GM23338 (cell line): ENCODE results near the gene SPECC1. TPM values are rescaled to one million over a fixed set of nuclear protein-coding genes. Genes with fewer than 3 reads are reported as not detected.

Experiments
- ATAC-seq: fragments of 200-7000 bp; cut with Tn5 transposase; 3 replicates; pipeline ENCODE4 v1.9.1; 2020
- DNase-seq: peaks from one replicate; pipeline ENCODE4 v3.0.0-alpha.2; 2015; ENCODE audit warnings: low spot score
- H2AFZ ChIP-seq: fragments of 200-600 bp; sonication (generic); 2 replicates; pipeline ENCODE4 v1.8.0; 2016; ENCODE audit warnings: antibody characterized with exemption, mild to moderate bottlenecking, moderate library complexity
- H3F3A ChIP-seq: fragments of 200-600 bp; sonication (generic); replicated peaks from 2 replicates; pipeline ENCODE4 v1.8.0; 2017; ENCODE audit warnings: antibody characterized with exemption, mixed run types, low read depth
- H3K27ac ChIP-seq: fragments of 200-600 bp; sonication (generic); 2 replicates; pipeline ENCODE4 v1.6.1; 2016; ENCODE audit warnings: low read depth
- H3K27me3 ChIP-seq: fragments of 200-600 bp; sonication (generic); 2 replicates; pipeline ENCODE4 v1.8.0; 2016; ENCODE audit warnings: mild to moderate bottlenecking, mixed run types, moderate library complexity; ENCODE audit not compliant: insufficient read depth
- H3K36me3 ChIP-seq: fragments of 200-600 bp; sonication (generic); 2 replicates; pipeline ENCODE4 v1.8.0; 2016; ENCODE audit warnings: mild to moderate bottlenecking; ENCODE audit not compliant: insufficient read depth
- H3K4me1 ChIP-seq: fragments of 200-600 bp; sonication (generic); 2 replicates; pipeline ENCODE4 v1.8.0; 2016; ENCODE audit warnings: mild to moderate bottlenecking, moderate library complexity; ENCODE audit not compliant: insufficient read depth
- H3K4me2 ChIP-seq: fragments of 200-600 bp; sonication (generic); 2 replicates; pipeline ENCODE4 v1.7.1; 2017; ENCODE audit warnings: mixed run types
- H3K4me3 ChIP-seq: fragments of 200-600 bp; sonication (generic); 2 replicates; pipeline ENCODE4 v1.6.1; 2016; ENCODE audit warnings: mixed run types
- H3K79me2 ChIP-seq: fragments of 200-600 bp; sonication (generic); replicated peaks from 2 replicates; pipeline ENCODE4 v1.8.0; 2017; ENCODE audit warnings: mild to moderate bottlenecking; ENCODE audit not compliant: insufficient read depth
- H3K9me2 ChIP-seq: fragments of 200-600 bp; sonication (generic); 2 replicates; pipeline ENCODE4 v1.8.0; 2017; ENCODE audit not compliant: insufficient read depth
- H4K20me1 ChIP-seq: fragments of 200-600 bp; sonication (generic); replicated peaks from 2 replicates; pipeline ENCODE4 v1.8.0; 2017; ENCODE audit warnings: mild to moderate bottlenecking; ENCODE audit not compliant: insufficient read depth
- H3K27ac Mint-ChIP-seq: 2 replicates; pipeline ENCODE4 v1.8.0; 2020; ENCODE audit warnings: inconsistent platforms, mild to moderate bottlenecking, moderate library complexity, mixed read lengths
- H3K27me3 Mint-ChIP-seq: 3 replicates; pipeline ENCODE4 v1.8.0; 2022; ENCODE audit warnings: low read depth, mild to moderate bottlenecking, moderate library complexity, mixed read lengths, inconsistent platforms; ENCODE audit not compliant: insufficient read depth, poor library complexity
- H3K36me3 Mint-ChIP-seq: 3 replicates; pipeline ENCODE4 v1.8.0; 2021; ENCODE audit warnings: low read depth, mild to moderate bottlenecking, inconsistent platforms, moderate library complexity, mixed read lengths
- H3K4me1 Mint-ChIP-seq: 3 replicates; pipeline ENCODE4 v1.8.0; 2020; ENCODE audit warnings: mild to moderate bottlenecking, inconsistent platforms, mixed read lengths
- H3K4me3 Mint-ChIP-seq: 3 replicates; pipeline ENCODE4 v1.8.0; 2021; ENCODE audit warnings: moderate library complexity, mild to moderate bottlenecking, inconsistent platforms, mixed read lengths
- H3K9me3 Mint-ChIP-seq: 3 replicates; pipeline ENCODE4 v1.8.0; 2020; ENCODE audit warnings: moderate library complexity, mild to moderate bottlenecking, inconsistent platforms, mixed read lengths
- CREB1 ChIP-seq: fragments of 250-450 bp; sonication (Bioruptor Pico); IDR thresholded peaks from 2 replicates; pipeline ENCODE4 v1.5.0; 2020; ENCODE audit warnings: low read depth, mild to moderate bottlenecking, moderate library complexity
- CTCF ChIP-seq, 2 experiments: fragments of 200-600 bp in 1 of 2; sonication (generic) in 1 of 2; conservative IDR thresholded peaks; 2 replicates each; pipeline versions ENCODE4 v1.5.1 to v1.6.1; 2016 to 2017; ENCODE audit warnings: antibody characterized with exemption in 2 of 2, low read depth in 2 of 2, mild to moderate bottlenecking in 2 of 2, moderate library complexity in 1 of 2
- ETS1 ChIP-seq: IDR thresholded peaks from 2 replicates; pipeline ENCODE4 v1.6.1; 2016; ENCODE audit warnings: antibody characterized with exemption
- EZH2 ChIP-seq: fragments of 200-600 bp; sonication (generic); IDR thresholded peaks from one replicate; pipeline ENCODE4 v1.8.0; 2017; ENCODE audit warnings: antibody characterized with exemption, mild to moderate bottlenecking, low read depth; ENCODE audit not compliant: unreplicated experiment
- EZH2phosphoT487 ChIP-seq: fragments of 200-600 bp; sonication (generic); IDR thresholded peaks from one replicate; pipeline ENCODE4 v1.8.1; 2018; ENCODE audit warnings: antibody characterized with exemption; ENCODE audit not compliant: unreplicated experiment
- JUNB ChIP-seq: IDR thresholded peaks from one replicate; pipeline ENCODE4 v1.6.1; 2016; ENCODE audit warnings: antibody characterized with exemption; ENCODE audit not compliant: unreplicated experiment
- NANOG ChIP-seq: IDR thresholded peaks from 2 replicates; pipeline ENCODE4 v1.6.1; 2016; ENCODE audit warnings: antibody characterized with exemption, borderline replicate concordance
- POLR2AphosphoS5 ChIP-seq: IDR thresholded peaks from 2 replicates; pipeline ENCODE4 v1.6.1; 2016; ENCODE audit warnings: antibody characterized with exemption, low read depth
- REST ChIP-seq: IDR thresholded peaks from one replicate; pipeline ENCODE4 v1.6.1; 2018; ENCODE audit warnings: antibody characterized with exemption; ENCODE audit not compliant: unreplicated experiment
- STAT1 ChIP-seq: IDR thresholded peaks from one replicate; pipeline ENCODE4 v1.6.1; 2016; ENCODE audit warnings: antibody characterized with exemption; ENCODE audit not compliant: unreplicated experiment
- ZNF114 ChIP-seq: fragments of 250-450 bp; sonication (Bioruptor Pico); IDR thresholded peaks from 2 replicates; pipeline ENCODE4 v1.5.0; 2020; ENCODE audit warnings: mild to moderate bottlenecking, moderate library complexity
- ZNF331 ChIP-seq: fragments of 250-450 bp; sonication (Bioruptor Pico); IDR thresholded peaks from 2 replicates; pipeline ENCODE4 v1.5.0; 2020; ENCODE audit warnings: low read depth, mild to moderate bottlenecking, moderate library complexity
- ZNF462 ChIP-seq: fragments of 250-450 bp; sonication (Bioruptor Pico); IDR thresholded peaks from 2 replicates; pipeline ENCODE4 v1.5.0; 2020; ENCODE audit warnings: mild to moderate bottlenecking, moderate library complexity
- polyA plus RNA-seq: library from polyadenylated mRNA; unstranded; fragments of >200 nt; fragmentation: Nextera tagmentation; extraction: Ambion mirVana; gene quantifications from 2 replicates; pipeline ENCODE4 v1.2.1, GENCODE V29; 2016
- total RNA-seq: library from RNA; depleted of rRNA; stranded (reverse); fragments of >200 nt; shearing (Covaris generic); gene quantifications from 2 replicates; pipeline ENCODE4 v1.2.3, GENCODE V29; 2014

The SPECC1 gene
- total and polyA plus RNA-seq, 2 experiments from 2014 or later = 42.6 to 101 TPM

GRCh38 chr17:20089756-20090547 lies 80.8 kb downstream of the SPECC1 start:
- H3K4me3 Mint-ChIP-seq = no peak overlapping the region
- peaks cover 7% of the 10 kb centered on the region for H3K27me3 Mint-ChIP-seq
- no peak overlapping the region for H3K27ac ChIP-seq
- H3K4me1 Mint-ChIP-seq = peaks cover 53% of the 10 kb centered on the region
- H3K4me3 ChIP-seq = no peak overlapping the region
- no peaks in the 10 kb centered on the region for H3K36me3 ChIP-seq
- DNase-seq (no peak), ATAC-seq (no peak)
- H3K79me2 ChIP-seq = no peaks in the 10 kb centered on the region
- no peaks in the 10 kb centered on the region for H3F3A ChIP-seq
- no peaks in the 10 kb centered on the region for H4K20me1 ChIP-seq
- H2AFZ ChIP-seq = peak overlapping the region; percentile 44; the same call in 1 of the 2 replicates
- H3K36me3 Mint-ChIP-seq = no peaks in the 10 kb centered on the region
- no peaks in the 10 kb centered on the region for H3K9me2 ChIP-seq
- H3K27ac Mint-ChIP-seq = no peak overlapping the region
- TF ChIP-seq EZH2 = no peak
- TF ChIP-seq JUNB = no peak
- TF ChIP-seq ETS1 = no peak
- TF ChIP-seq CREB1 (CRISPR knock-in tag) = no peak
- no peak for TF ChIP-seq STAT1
- TF ChIP-seq POLR2AphosphoS5 = no peak
- no peak for TF ChIP-seq ZNF331 (CRISPR knock-in tag)
- TF ChIP-seq EZH2phosphoT487 = no peak
- TF ChIP-seq REST = no peak
- TF ChIP-seq ZNF462 (CRISPR knock-in tag) = no peak
- TF ChIP-seq ZNF114 (CRISPR knock-in tag) = no peak
- TF ChIP-seq CTCF (conservative IDR thresholded peaks at IDR 0.05; ENCODE audit: low read depth in 2 of 2) = no peak
- TF ChIP-seq NANOG = no peak
- H3K9me3 Mint-ChIP-seq = no peaks in the 10 kb centered on the region; the same call in 2 of the 3 replicates
- H3K27me3 ChIP-seq = no peaks in the 10 kb centered on the region
- H3K4me1 ChIP-seq = peaks cover 37% of the 10 kb centered on the region
- no peak overlapping the region for H3K4me2 ChIP-seq
